Esophagus (tissue), 2 donors: ENCODE results near the gene NAP1L2. TPM values are rescaled to one million over a fixed set of nuclear protein-coding genes. Genes with fewer than 3 reads are reported as not detected.
A peak's percentile ranks its signal among the peaks of the same experiment; 100 is the strongest.
"Not testable (repeated sequence)": the region's sequence is repeated elsewhere in the genome, so short reads cannot be mapped to it uniquely, and the experiment has no call there.

Source experiments
- H3K27ac ChIP-seq, 2 donors: one replicate each; pipeline ENCODE4 v1.5.1; 2013; ENCODE audit warnings: low read depth in 2 of 2, mild to moderate bottlenecking in 2 of 2, inconsistent platforms in 1 of 2, low read length in 1 of 2, moderate library complexity in 1 of 2
- H3K27me3 ChIP-seq, 2 donors: one replicate each; pipeline ENCODE4 v1.6.1; 2013; ENCODE audit warnings: low read length in 2 of 2, control low read depth in 1 of 2, mild to moderate bottlenecking in 1 of 2; ENCODE audit not compliant: insufficient read depth in 2 of 2, control insufficient read depth in 1 of 2
- H3K36me3 ChIP-seq, 2 donors: one replicate each; pipeline ENCODE4 v1.6.1; 2013; ENCODE audit warnings: low read length in 1 of 2; ENCODE audit not compliant: control insufficient read depth in 2 of 2, insufficient read depth in 2 of 2
- H3K4me1 ChIP-seq, 2 donors: one replicate each; pipeline ENCODE4 v1.6.1; 2013; ENCODE audit warnings: low read length in 1 of 2; ENCODE audit not compliant: control insufficient read depth in 2 of 2, insufficient read depth in 2 of 2
- H3K4me3 ChIP-seq, 2 donors: one replicate each; pipeline ENCODE4 v1.5.1; 2013; ENCODE audit warnings: low read length in 2 of 2, mild to moderate bottlenecking in 2 of 2, low read depth in 1 of 2, moderate library complexity in 1 of 2
- H3K9me3 ChIP-seq, 2 donors: one replicate each; pipeline ENCODE4 v1.6.1; 2013; ENCODE audit warnings: mild to moderate bottlenecking in 2 of 2, low read depth in 1 of 2, low read length in 1 of 2, moderate library complexity in 1 of 2; ENCODE audit not compliant: control insufficient read depth in 2 of 2, insufficient read depth in 1 of 2
- WGBS, 2 donors: extraction: QIAGEN DNeasy Blood & Tissue Kit; methylation state at CpG; one replicate each; pipeline ENCODE4 v1.1.7; 2013; 5-methylcytosine and 5-hydroxymethylcytosine counted together
- polyA plus RNA-seq, 2 donors: library from polyadenylated mRNA; stranded (reverse); fragments of 200-250 nt; gene quantifications; one replicate each; pipeline ENCODE4 v1.2.3, GENCODE V29; 2013
- donor health status: healthy with polysubstance abuse.
- donor health status: Bipolar disorder and iron deficiency.

Gene NAP1L2, protein sequence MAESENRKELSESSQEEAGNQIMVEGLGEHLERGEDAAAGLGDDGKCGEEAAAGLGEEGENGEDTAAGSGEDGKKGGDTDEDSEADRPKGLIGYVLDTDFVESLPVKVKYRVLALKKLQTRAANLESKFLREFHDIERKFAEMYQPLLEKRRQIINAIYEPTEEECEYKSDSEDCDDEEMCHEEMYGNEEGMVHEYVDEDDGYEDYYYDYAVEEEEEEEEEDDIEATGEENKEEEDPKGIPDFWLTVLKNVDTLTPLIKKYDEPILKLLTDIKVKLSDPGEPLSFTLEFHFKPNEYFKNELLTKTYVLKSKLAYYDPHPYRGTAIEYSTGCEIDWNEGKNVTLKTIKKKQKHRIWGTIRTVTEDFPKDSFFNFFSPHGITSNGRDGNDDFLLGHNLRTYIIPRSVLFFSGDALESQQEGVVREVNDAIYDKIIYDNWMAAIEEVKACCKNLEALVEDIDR
- 1 to 10 TPM; 1.0 to 1.4 TPM for polyA plus RNA-seq

DNA sequence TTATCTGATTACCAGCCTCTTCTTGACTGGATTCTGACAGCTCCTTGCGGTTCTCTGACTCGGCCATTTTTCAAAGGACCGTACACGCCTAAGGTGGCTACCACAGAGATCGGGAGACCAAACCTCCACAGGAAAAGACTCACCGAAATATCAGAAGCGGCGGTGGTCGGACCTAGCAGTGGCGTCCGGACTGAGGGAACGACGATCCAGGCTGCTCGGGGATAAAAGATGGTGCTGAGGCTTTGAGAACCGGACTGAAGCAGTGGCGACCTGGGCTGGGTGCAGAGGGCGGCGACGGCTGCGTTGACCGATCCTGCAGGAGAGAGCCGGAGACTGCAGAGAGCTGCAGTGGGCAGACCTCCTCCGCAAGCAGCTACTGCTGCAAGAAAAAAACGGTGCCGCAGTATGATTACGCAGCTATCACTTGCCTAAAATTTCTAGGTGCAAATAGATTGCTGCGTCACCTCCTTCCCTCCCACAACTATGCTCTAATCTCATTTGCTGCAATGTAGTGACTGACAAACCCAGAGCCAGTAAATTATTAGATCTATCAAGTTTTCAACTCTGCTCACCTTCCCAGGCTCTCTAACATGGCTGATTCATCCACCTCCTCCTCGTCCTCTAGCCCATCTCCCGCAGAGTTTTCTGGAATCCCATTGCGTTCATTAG is at the start of gene NAP1L2:
Gene NAP1L2, minus strand, starts transcription at position 426 of the 669 bp plus-strand sequence. Its CDS starts 359 bp downstream, at position 67.
- H3K9me3 ChIP-seq, result no peaks in the 10 kb centered on the region
- H3K27ac ChIP-seq, result peak within 1 kb of the TSS; percentile 41 to 63
- 2 to 31% methylated on average over 30 of the region's 30 CpGs for WGBS, 2 donors
- no peaks in the 10 kb centered on the region for H3K36me3 ChIP-seq
- no peaks in the 10 kb centered on the region for H3K4me1 ChIP-seq
- peak within 1 kb of the TSS; percentile 46 to 51 for H3K4me3 ChIP-seq
- H3K27me3 ChIP-seq, result no peaks in the 10 kb centered on the region

DNA sequence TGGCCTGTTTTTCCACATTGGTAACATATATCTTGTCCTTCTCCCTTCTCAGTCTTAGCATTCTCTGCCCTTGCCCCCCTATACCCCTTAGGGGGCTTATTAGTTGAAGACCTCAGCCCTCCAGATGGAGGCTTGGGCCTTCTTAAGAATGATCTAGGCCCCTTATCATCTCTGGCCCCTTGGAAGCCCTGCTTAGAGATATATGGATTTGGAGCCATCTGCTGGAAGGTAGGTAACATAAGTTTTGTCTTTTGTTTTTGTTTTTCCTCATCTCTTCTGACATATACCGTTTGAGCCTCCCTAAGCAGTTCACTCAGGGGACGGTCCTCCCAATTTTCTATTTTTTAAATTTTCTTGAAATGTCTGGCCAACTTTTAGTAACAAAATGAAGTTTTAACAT is 48.3 kb upstream of the NAP1L2 start:
- no peak overlapping the region for H3K27ac ChIP-seq
- H3K4me3 ChIP-seq, result no peak overlapping the region
- no peaks in the 10 kb centered on the region for H3K9me3 ChIP-seq
- H3K36me3 ChIP-seq, result no peaks in the 10 kb centered on the region
- 29 to 35% methylated on average over 2 of the region's 2 CpGs for WGBS, 2 donors
- no peaks in the 10 kb centered on the region for H3K4me1 ChIP-seq
- peaks cover 0 to 7% of the 10 kb centered on the region in 2 donors for H3K27me3 ChIP-seq

DNA sequence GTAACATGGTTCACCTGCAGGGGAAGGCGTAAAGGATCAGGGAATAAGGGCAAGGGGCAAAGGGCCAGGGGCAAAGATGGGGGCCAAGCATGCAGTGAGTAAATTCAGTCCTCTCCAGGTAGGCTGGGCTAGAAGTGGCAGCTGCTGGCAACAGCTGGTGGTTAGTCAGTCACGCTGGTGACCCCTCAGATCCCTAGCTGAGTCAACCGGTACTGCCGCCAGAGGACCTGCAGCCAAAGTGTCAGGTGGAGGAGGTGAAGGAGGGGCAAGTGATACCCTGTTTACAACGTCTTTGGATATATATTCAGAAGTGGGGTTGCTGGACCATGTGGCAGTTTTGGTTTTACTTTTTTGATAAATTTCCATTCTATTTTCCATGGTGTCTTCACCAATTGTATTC is 24.6 kb upstream of the NAP1L2 start:
- H3K27ac ChIP-seq, result no peak overlapping the region
- H3K36me3 ChIP-seq, result no peaks in the 10 kb centered on the region
- no peak overlapping the region for H3K4me3 ChIP-seq
- no peaks in the 10 kb centered on the region for H3K4me1 ChIP-seq
- H3K9me3 ChIP-seq, result no peaks in the 10 kb centered on the region
- H3K27me3 ChIP-seq, result no peaks in the 10 kb centered on the region
- WGBS, 2 donors, result 39 to 48% methylated on average over 5 of the region's 5 CpGs

DNA sequence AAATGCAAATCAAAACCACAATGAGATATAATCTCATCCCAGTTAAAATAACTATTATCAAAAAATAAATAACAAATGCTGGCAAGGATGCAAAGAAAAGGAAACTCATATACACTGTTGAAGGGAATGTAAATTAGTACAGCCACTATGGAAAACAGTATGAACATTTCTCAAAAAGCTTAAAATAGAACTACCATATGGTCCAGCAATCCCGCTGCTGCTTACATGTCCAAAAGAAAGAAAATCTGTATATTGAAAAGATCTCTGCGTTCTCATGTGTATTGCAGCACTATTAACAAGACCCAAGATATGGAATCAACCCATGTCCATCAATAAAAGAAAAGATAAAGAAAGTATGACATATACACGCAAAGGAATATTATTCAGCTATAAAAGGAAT is 3.0 kb upstream of the NAP1L2 start:
- Histone ChIP-seq H3K27me3 (no peaks in the 10 kb centered on the region), H3K36me3 (no peaks in the 10 kb centered on the region), H3K9me3 (no peaks in the 10 kb centered on the region), H3K27ac (no peak overlapping the region), H3K4me1 (no peaks in the 10 kb centered on the region), H3K4me3 (no peak overlapping the region)
- WGBS, 2 donors, result 61 to 76% methylated on average over 3 of the region's 3 CpGs

DNA sequence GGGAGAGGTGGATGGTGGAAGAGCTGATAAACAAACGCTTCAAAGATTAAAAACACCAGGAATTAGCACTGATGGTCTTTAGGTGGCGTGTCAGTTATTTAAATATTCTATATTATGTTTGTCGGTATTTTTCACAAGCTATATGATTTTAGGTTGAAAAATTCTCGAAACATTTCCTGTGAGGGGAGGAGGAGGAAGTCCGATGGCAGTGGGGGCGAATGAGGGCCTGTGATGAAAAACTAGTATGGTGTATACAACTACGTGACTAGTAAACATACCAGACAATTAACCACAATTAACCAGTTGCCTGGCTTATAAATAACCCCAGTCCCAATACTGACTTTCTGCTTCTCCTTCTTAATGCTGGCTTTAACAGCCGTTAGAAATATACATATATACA is 595 bp upstream of the NAP1L2 start:
- H3K4me1 ChIP-seq, result no peaks in the 10 kb centered on the region
- H3K27ac ChIP-seq, result peak overlapping the region in 1 of 2 donors; percentile 24
- H3K27me3 ChIP-seq, result no peaks in the 10 kb centered on the region
- no peaks in the 10 kb centered on the region for H3K36me3 ChIP-seq
- WGBS, 2 donors, result 11 to 41% methylated on average over 8 of the region's 8 CpGs
- peak overlapping the region in 1 of 2 donors; percentile 46 for H3K4me3 ChIP-seq
- no peaks in the 10 kb centered on the region for H3K9me3 ChIP-seq

DNA sequence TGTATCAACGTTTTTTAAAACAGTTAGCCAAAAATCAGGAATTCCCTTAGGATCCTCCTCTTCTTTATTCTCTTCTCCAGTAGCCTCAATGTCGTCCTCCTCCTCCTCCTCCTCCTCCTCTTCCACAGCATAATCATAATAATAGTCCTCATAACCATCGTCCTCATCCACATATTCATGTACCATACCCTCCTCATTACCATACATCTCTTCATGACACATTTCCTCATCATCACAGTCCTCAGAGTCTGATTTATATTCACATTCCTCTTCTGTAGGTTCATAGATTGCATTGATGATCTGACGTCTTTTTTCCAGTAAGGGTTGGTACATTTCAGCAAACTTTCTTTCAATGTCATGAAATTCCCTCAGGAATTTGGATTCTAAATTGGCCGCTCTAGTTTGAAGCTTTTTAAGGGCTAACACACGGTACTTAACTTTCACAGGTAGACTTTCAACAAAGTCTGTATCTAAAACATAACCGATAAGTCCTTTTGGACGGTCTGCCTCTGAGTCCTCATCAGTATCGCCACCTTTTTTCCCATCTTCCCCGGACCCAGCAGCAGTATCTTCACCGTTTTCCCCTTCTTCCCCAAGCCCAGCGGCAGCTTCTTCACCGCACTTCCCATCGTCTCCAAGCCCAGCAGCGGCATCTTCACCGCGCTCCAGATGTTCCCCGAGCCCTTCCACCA is 771 bp downstream of the NAP1L2 start:
- Histone ChIP-seq H3K9me3 (no peaks in the 10 kb centered on the region), H3K27me3 (no peaks in the 10 kb centered on the region), H3K4me3 (peak overlapping the region; percentile 46 to 51), H3K36me3 (no peaks in the 10 kb centered on the region), H3K4me1 (no peaks in the 10 kb centered on the region), H3K27ac (peak overlapping the region; percentile 41 to 63)
- WGBS, 2 donors, result 4 to 34% methylated on average over 18 of the region's 18 CpGs

DNA sequence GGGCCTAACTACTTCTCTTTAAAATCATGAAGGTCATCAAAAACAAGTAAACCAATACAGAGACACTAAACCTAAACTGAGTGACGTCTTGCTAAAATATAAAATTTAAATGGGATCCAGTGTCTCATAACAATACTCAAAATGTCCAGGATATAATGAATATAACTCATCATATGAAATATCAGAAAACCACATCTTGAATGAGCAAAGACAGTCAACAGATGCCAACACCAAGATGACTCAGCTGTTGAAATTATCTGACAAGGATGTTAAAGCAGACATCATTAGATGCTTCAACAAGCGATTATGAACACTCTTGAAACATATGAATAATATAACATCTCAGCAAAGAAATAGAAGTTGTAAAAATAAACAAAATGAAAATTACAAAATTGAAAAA is 8.3 kb downstream of the NAP1L2 start:
- 58 to 75% methylated on average over 2 of the region's 2 CpGs for WGBS, 2 donors
- H3K4me3 ChIP-seq, result no peak overlapping the region
- no peak overlapping the region for H3K27ac ChIP-seq
- H3K9me3 ChIP-seq, result no peaks in the 10 kb centered on the region
- no peaks in the 10 kb centered on the region for H3K36me3 ChIP-seq
- H3K4me1 ChIP-seq, result no peaks in the 10 kb centered on the region
- no peaks in the 10 kb centered on the region for H3K27me3 ChIP-seq

DNA sequence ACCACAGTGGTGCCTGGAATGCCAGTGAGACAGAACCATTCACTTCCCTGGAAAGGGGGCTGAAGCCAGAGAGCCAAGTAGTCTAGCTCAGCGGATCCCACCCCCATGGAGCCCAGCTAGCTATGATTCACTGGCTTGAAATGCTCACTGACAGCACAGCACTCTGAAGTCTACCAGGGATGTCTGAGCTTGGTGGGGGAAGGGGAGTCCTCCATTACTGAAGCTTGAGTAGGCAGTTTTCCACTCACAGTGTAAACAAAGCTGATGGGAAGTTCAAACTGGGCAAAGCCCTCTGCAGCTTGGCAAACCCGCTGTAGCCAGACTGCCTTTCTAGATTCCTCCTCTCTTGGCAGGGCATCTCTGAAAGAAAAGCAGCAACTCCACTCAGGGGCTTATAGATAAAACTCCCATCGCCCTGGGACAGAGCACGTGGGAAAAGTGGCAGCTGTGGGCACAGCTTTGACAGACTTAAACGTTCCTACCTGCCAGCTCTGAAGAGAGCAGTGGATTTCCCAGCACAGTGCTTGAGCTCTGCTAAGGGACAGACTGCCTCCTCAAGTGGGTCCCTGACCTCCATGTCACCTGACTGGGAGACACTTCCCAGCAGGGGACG is 32.0 kb downstream of the NAP1L2 start:
- no peaks in the 10 kb centered on the region for H3K36me3 ChIP-seq
- 66 to 86% methylated on average over 6 of the region's 6 CpGs for WGBS, 2 donors
- no peaks in the 10 kb centered on the region for H3K4me1 ChIP-seq
- H3K27ac ChIP-seq, result no peak overlapping the region
- no peaks in the 10 kb centered on the region for H3K9me3 ChIP-seq
- H3K4me3 ChIP-seq, result no peak overlapping the region
- H3K27me3 ChIP-seq, result no peaks in the 10 kb centered on the region

DNA sequence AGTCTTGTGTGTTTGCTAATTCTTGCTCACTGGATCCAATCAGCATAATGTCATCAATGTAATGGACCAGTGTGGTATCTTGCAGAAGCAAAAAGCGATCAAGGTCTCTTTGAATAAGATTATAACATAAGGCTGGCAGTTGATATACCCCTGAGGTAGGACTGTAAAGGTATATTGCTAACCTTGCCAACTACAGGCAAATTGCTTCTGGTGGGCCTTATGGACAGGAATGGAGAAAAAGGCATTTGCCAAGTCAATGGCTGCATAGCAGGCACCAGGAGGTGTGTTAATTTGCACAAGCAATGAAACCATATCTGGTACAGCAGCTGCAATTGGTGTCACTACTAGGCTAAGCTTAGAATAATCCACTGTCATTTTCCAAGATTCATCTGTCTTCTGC is 45.7 kb downstream of the NAP1L2 start:
- not testable (repeated sequence) for H3K27ac ChIP-seq, H3K27me3 ChIP-seq, H3K9me3 ChIP-seq, H3K4me1 ChIP-seq, H3K4me3 ChIP-seq, H3K36me3 ChIP-seq
- 65 to 68% methylated on average over 1 of the region's 1 CpG for WGBS, 2 donors
